B cell (primary cell): Measurements from ENCODE around the gene DNASE1L2. TPM values are rescaled to one million over a fixed set of nuclear protein-coding genes. Genes with fewer than 3 reads are reported as not detected.
A peak's percentile ranks its signal among the peaks of the same experiment; 100 is the strongest.

Experiments used
- ATAC-seq: fragments of 200-7000 bp; cut with Tn5 transposase; one replicate; pipeline ENCODE4 v1.10.0; 2021; ENCODE audit warnings: low read depth, mild to moderate bottlenecking, moderate number of reproducible peaks, moderate library complexity
- CTCF ChIA-PET: fragments of 350-600 bp; sonication (Branson Sonifier 250); formaldehyde crosslinking; loops from one replicate; lab custom pipeline; 2021; ENCODE audit warnings: antibody characterized with exemption, inconsistent platforms; lab: Charles Lee
- POLR2A ChIA-PET: fragments of 350-600 bp; sonication (Branson Sonifier 250); formaldehyde crosslinking; loops from one replicate; lab custom pipeline; 2021; ENCODE audit warnings: antibody characterized with exemption; lab: Charles Lee
- DNase-seq: peaks from one replicate; pipeline ENCODE4 v3.0.0; 2013
- H2AFZ ChIP-seq: 2 replicates; pipeline ENCODE4 v1.6.1; 2012; ENCODE audit warnings: mild to moderate bottlenecking, low read depth, low read length; ENCODE audit not compliant: insufficient read depth, poor library complexity, severe bottlenecking
- H3K27ac ChIP-seq, 2 donors: 1 replicate in 1 of 2; 2 replicates in 1 of 2; pipeline ENCODE4 v1.5.1; 2012 to 2013; ENCODE audit warnings: low read length in 2 of 2, mild to moderate bottlenecking in 2 of 2, moderate library complexity in 1 of 2
- H3K27me3 ChIP-seq, 4 experiments: fragments of 200-600 bp in 1 of 4; sonication (generic) in 1 of 4; replicated peaks in 1 of 4; 1 replicate in 2 of 4; 2 replicates in 2 of 4; pipeline versions ENCODE4 v1.6.1 to v1.7.0; 2013 to 2016; ENCODE audit warnings: low read length in 3 of 4, mild to moderate bottlenecking in 2 of 4, mixed read lengths in 1 of 4, moderate library complexity in 1 of 4; ENCODE audit not compliant: insufficient read depth in 4 of 4, control insufficient read depth in 3 of 4; ENCODE audit errors: control extremely low read depth in 1 of 4
- H3K36me3 ChIP-seq, 2 experiments: replicated peaks in 1 of 2; 1 replicate in 1 of 2; 2 replicates in 1 of 2; pipeline versions ENCODE4 v1.6.1 to v1.7.1; 2013; ENCODE audit warnings: low read length in 1 of 2; ENCODE audit not compliant: insufficient read depth in 2 of 2, control insufficient read depth in 1 of 2; ENCODE audit errors: control extremely low read depth in 1 of 2, extremely low read depth in 1 of 2
- H3K4me1 ChIP-seq, 2 donors: fragments of 200-600 bp in 1 of 2; sonication (generic) in 1 of 2; 1 replicate in 1 of 2; 2 replicates in 1 of 2; pipeline versions ENCODE4 v1.5.1 to v1.6.1; 2013 to 2017; ENCODE audit warnings: low read length in 2 of 2; ENCODE audit not compliant: control insufficient read depth in 2 of 2, insufficient read depth in 2 of 2
- H3K4me2 ChIP-seq: replicated peaks from 2 replicates; pipeline ENCODE3; 2012; ENCODE audit warnings: mild to moderate bottlenecking, low read depth, low read length; ENCODE audit not compliant: poor library complexity, severe bottlenecking
- H3K4me3 ChIP-seq, 5 experiments: fragments of 200-600 bp in 1 of 5; sonication (generic) in 1 of 5; 1 replicate in 3 of 5; 2 replicates in 2 of 5; pipeline versions ENCODE4 v1.5.1 to v1.7.0; 2011 to 2016; ENCODE audit warnings: low read length in 4 of 5, mild to moderate bottlenecking in 4 of 5, low read depth in 2 of 5, control low read depth in 1 of 5, moderate library complexity in 1 of 5; ENCODE audit not compliant: insufficient read depth in 1 of 5; ENCODE audit errors: control extremely low read depth in 1 of 5, extremely low read depth in 1 of 5
- H3K79me2 ChIP-seq: fragments of 200-600 bp; sonication (generic); one replicate; pipeline ENCODE4 v1.6.0; 2016; ENCODE audit warnings: low read length; ENCODE audit not compliant: control insufficient read depth, insufficient read depth
- H3K9ac ChIP-seq: fragments of 200-600 bp; sonication (generic); 2 replicates; pipeline ENCODE4 v1.6.1; 2017; ENCODE audit warnings: mild to moderate bottlenecking, low read length, moderate library complexity
- H3K9me3 ChIP-seq, 3 donors: one replicate each; pipeline versions ENCODE4 v1.6.1 to v1.7.1; 2013; ENCODE audit warnings: low read length in 2 of 3; ENCODE audit not compliant: control insufficient read depth in 2 of 3, insufficient read depth in 1 of 3; ENCODE audit errors: control extremely low read depth in 1 of 3
- H4K20me1 ChIP-seq: 2 replicates; pipeline ENCODE4 v1.6.0; 2012; ENCODE audit warnings: mild to moderate bottlenecking, low read length; ENCODE audit not compliant: insufficient read depth, control insufficient read depth, poor library complexity, severe bottlenecking
- H3K27ac Mint-ChIP-seq: one replicate; pipeline ENCODE4 v1.8.0; 2021; ENCODE audit warnings: mixed read lengths
- H3K27me3 Mint-ChIP-seq: one replicate; pipeline ENCODE4 v1.8.0; 2021; ENCODE audit warnings: mixed read lengths
- H3K4me1 Mint-ChIP-seq: one replicate; pipeline ENCODE4 v1.8.0; 2021; ENCODE audit warnings: mixed read lengths
- H3K4me3 Mint-ChIP-seq: one replicate; pipeline ENCODE4 v1.8.0; 2021; ENCODE audit warnings: mixed read lengths
- H3K9me3 Mint-ChIP-seq: one replicate; pipeline ENCODE4 v1.8.0; 2022; ENCODE audit warnings: mixed read lengths; ENCODE audit not compliant: insufficient read depth
- EZH2 ChIP-seq: IDR thresholded peaks from 2 replicates; pipeline ENCODE4 v1.6.1; 2012; ENCODE audit warnings: borderline replicate concordance, low read depth, mild to moderate bottlenecking, moderate library complexity, low read length; ENCODE audit not compliant: insufficient read depth, poor library complexity, severe bottlenecking
- WGBS: methylation state at CpG from one replicate; pipeline ENCODE4 v1.1.5; 2013; ENCODE audit warnings: missing lambda C conversion rate; ENCODE audit not compliant: insufficient coverage; 5-methylcytosine and 5-hydroxymethylcytosine counted together
- intact Hi-C: fragments of 100-400 bp; cut with micrococcal nuclease; formaldehyde crosslinking; loops from one replicate; pipeline ENCODE4 v1.10.0; 2022
- polyA plus RNA-seq: library from polyadenylated mRNA; depleted of rRNA; stranded (reverse); fragments of >200 nt; gene quantifications from 2 replicates; pipeline ENCODE4 v1.2.3, GENCODE V29; 2012
- total RNA-seq, 2 donors: library from RNA; stranded (reverse); fragments of 120-200 nt in 1 of 2; gene quantifications; 1 replicate in 1 of 2; 2 replicates in 1 of 2; pipeline versions ENCODE4 v1.2.3 to v1.2.4, GENCODE V29; 2013 to 2022
- TF ChIP-seq, protein P1 (sequence below): fragments of 200-600 bp; IDR thresholded peaks from one replicate; pipeline ENCODE4 v1.8.0; 2022; ENCODE audit warnings: antibody characterized with exemption, mild to moderate bottlenecking

Gene DNASE1L2
- total and polyA plus RNA-seq, 2 donors (not counting 1 experiment from before 2014, with no cell fraction given): 1.1 to 1.6 TPM

DNA sequence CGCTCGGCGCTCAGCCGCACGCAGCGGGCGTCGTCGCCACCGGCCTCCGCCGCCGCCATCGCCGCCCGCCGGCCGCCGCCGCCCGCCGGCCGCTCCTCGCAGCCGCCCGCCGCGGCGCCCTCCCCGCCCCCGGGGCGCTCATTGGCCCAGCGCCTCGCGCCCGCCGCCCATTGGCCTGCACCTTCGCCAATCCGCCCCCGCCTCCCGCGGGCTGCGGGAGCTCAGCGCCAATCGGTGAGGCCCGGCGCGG lies 21.6 kb upstream of the DNASE1L2 start, which contains the start of gene PGP:
Gene PGP (minus strand): TSS at position 122 of the 250 bp plus-strand sequence. CDS start 63 bp downstream, at position 59.
- POLR2A ChIA-PET: interaction anchor here (0.7 to 1.7 kb wide), 3 partner anchors 8 to 60 kb away, joined by 4 to 7 read pairs (median 4); partner anchors contain the start of gene TRAF7
- H3K4me3 Mint-ChIP-seq: peak within 1 kb of the TSS; percentile 94
- under 1% methylated on average over 48 of the region's 48 CpGs for WGBS
- H4K20me1 ChIP-seq: peaks cover 11% of the 10 kb centered on the region
- H3K79me2 ChIP-seq: peaks cover 6% of the 10 kb centered on the region
- peak within 1 kb of the TSS; percentile 93 for H3K27ac Mint-ChIP-seq
- H3K27me3 ChIP-seq: no peaks in the 10 kb centered on the region
- no peaks in the 10 kb centered on the region for H3K27me3 Mint-ChIP-seq
- TF ChIP-seq, protein P1, sequence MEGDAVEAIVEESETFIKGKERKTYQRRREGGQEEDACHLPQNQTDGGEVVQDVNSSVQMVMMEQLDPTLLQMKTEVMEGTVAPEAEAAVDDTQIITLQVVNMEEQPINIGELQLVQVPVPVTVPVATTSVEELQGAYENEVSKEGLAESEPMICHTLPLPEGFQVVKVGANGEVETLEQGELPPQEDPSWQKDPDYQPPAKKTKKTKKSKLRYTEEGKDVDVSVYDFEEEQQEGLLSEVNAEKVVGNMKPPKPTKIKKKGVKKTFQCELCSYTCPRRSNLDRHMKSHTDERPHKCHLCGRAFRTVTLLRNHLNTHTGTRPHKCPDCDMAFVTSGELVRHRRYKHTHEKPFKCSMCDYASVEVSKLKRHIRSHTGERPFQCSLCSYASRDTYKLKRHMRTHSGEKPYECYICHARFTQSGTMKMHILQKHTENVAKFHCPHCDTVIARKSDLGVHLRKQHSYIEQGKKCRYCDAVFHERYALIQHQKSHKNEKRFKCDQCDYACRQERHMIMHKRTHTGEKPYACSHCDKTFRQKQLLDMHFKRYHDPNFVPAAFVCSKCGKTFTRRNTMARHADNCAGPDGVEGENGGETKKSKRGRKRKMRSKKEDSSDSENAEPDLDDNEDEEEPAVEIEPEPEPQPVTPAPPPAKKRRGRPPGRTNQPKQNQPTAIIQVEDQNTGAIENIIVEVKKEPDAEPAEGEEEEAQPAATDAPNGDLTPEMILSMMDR: no peak
- TF ChIP-seq EZH2: no peak
- peak within 1 kb of the TSS; percentile 51 to 83 for H3K27ac ChIP-seq
- peak within 1 kb of the TSS; percentile 91 for H3K9ac ChIP-seq
- peak within 1 kb of the TSS; percentile 99 for H2AFZ ChIP-seq
- peak; percentile 96 for ATAC-seq
- no peaks in the 10 kb centered on the region for H3K9me3 ChIP-seq
- peaks cover 10 to 18% of the 10 kb centered on the region in 2 donors for H3K4me1 ChIP-seq
- DNase-seq: no peak
- CTCF ChIA-PET: interaction anchor here (0.7 to 1.6 kb wide), 4 partner anchors 8 to 59 kb away, joined by 3 to 4 read pairs (median 3); partner anchors contain the start of gene TRAF7
- peaks cover 16% of the 10 kb centered on the region for H3K4me1 Mint-ChIP-seq
- H3K9me3 Mint-ChIP-seq: no peaks in the 10 kb centered on the region
- H3K4me3 ChIP-seq: peak within 1 kb of the TSS; percentile 67 to 91 (median 79)
- H3K4me2 ChIP-seq: peak within 1 kb of the TSS; percentile 98
- intact Hi-C loops: loop anchor here (2.0 kb wide), 2 partner anchors 54 to 60 kb away; partner anchors contain the start of genes RNPS1 and TRAF7
- peaks cover 0 to 8% of the 10 kb centered on the region in 2 experiments for H3K36me3 ChIP-seq

DNA sequence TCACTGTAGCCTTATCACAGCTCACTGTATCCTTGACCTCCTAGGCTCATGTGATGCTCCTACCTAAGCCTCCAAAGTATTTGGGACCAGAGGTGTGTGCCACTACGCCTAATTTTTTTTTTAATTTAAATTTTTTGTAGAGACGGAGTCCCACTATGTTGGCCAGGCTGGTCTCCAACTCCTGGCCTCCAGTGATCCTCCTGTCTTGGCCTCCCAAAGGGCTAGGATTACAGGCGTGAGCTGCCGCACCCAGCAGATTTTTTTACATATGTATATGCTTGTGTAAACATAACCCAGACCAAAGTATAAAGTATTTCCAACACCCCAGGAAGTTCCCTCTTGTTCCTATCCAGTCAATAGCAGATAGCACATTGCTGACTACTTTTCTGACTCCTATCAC lies 19.9 kb upstream of the DNASE1L2 start:
- Histone ChIP-seq H3K4me2 (no peak overlapping the region), H3K27ac (no peak overlapping the region), H3K36me3 (peaks cover 0 to 4% of the 10 kb centered on the region in 2 experiments), H2AFZ (no peak overlapping the region), H3K27me3 (no peaks in the 10 kb centered on the region), H3K9me3 (no peaks in the 10 kb centered on the region), H3K79me2 (peaks cover 6% of the 10 kb centered on the region), H4K20me1 (peaks cover 11% of the 10 kb centered on the region), H3K9ac (no peak overlapping the region), H3K4me3 (no peak overlapping the region), H3K4me1 (peaks cover 10 to 18% of the 10 kb centered on the region in 2 donors)
- peaks cover 16% of the 10 kb centered on the region for H3K4me1 Mint-ChIP-seq
- no peaks in the 10 kb centered on the region for H3K9me3 Mint-ChIP-seq
- TF ChIP-seq, protein P1: no peak
- TF ChIP-seq EZH2: no peak
- no peaks in the 10 kb centered on the region for H3K27me3 Mint-ChIP-seq
- intact Hi-C loops: no loop called here
- no peak for ATAC-seq
- ChIA-PET CTCF (interaction anchor here (1.6 kb wide), 1 partner anchor 10 kb away, joined by 3 read pairs; no protein-coding TSS in a partner anchor), POLR2A (interaction anchor here (0.7 to 1.5 kb wide), 2 partner anchors 7 to 61 kb away, joined by 3 to 5 read pairs; partner anchors contain the start of gene TRAF7)
- no peak for DNase-seq
- H3K27ac Mint-ChIP-seq: no peak overlapping the region
- no CpG with 5 or more reads among the region's 4 CpGs for WGBS
- peak overlapping the region; percentile 46 for H3K4me3 Mint-ChIP-seq
